Amygdala (tissue), 56 donors: ENCODE data around the gene ATP1B2.
"Not testable (repeated sequence)": the region's sequence is repeated elsewhere in the genome, so short reads cannot be mapped to it uniquely, and the experiment has no call there.

Source experiments
- DNase-seq, 56 donors: peaks; one replicate each; lab custom pipeline; 2025; lab: John Stamatoyannopoulos, UW

ATP1B2 gene, protein sequence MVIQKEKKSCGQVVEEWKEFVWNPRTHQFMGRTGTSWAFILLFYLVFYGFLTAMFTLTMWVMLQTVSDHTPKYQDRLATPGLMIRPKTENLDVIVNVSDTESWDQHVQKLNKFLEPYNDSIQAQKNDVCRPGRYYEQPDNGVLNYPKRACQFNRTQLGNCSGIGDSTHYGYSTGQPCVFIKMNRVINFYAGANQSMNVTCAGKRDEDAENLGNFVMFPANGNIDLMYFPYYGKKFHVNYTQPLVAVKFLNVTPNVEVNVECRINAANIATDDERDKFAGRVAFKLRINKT

DNA sequence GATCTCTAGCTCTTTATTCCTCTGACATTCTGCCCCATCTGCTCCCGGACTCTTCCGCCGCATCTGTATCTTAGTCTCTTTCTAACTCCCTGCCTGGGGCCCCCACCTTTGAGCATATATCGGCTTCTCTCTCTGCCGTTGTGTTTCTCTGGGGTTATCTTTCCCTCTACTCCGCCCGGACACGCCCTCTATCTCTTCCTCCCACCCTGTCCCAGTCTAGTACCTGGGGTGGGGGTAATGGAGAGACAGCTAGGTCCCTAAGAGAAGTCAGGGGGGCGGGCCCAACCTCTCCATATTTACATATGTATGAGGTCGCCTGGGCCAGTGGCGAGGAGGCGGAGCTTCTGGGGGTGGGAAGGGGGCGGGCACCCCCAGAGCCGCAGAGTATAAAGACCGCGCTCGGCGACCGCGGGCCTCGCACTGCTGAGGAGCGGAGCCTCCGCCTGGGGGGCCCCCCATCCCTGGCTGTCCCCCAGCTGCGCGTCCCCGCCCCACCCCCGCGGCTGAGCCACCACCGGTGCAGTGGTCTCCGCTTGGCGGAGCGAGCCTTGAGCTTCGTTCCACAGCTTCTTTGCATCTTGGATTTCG is at the start of gene ATP1B2:
Gene ATP1B2 (plus strand): TSS at position 418 of the 588 bp plus-strand sequence. CDS start 593 bp downstream, outside the sequence.
- peak in 42 of 56 donors; percentile 25 to 92 (median 60) for DNase-seq

DNA sequence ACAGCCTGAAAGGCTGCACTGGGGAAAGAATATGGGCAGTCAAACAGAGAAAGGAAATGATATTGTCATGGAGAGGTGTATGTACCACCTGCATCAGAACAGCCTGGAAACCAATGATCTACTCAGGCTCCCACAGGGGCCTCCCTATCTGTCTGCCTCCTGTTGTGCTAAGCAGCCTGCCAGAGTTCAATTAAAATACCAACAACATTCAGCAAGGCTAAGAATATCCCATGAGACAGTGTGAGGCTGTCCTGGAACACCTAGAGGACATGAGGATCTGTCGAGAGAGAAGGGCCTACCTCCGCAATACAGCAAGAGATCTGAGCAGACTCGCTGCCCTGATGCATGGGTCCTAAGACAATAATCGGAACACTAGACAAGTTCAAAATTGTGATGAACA is 44.4 kb upstream of the ATP1B2 start:
- DNase-seq = no peak

DNA sequence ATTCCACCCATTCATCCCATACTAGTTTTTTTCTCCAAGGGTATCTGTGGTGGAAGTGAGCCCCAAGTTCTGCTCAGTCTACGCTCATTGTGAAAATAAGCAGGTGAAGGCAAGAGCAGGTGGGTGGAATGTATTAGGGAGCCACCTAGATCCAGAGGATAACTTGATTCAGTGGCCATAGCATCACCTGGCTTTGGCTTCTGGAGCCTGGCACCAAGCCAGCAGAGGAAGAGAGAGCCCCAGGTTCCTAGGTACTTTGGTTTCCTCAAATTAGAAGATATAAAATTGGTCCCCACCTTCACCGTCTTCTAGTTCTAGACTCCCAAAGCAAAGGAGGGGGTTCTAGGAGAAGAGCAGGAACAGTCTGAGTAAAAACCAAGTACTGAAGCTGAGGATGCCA is 40.1 kb upstream of the ATP1B2 start:
- DNase-seq = no peak

DNA sequence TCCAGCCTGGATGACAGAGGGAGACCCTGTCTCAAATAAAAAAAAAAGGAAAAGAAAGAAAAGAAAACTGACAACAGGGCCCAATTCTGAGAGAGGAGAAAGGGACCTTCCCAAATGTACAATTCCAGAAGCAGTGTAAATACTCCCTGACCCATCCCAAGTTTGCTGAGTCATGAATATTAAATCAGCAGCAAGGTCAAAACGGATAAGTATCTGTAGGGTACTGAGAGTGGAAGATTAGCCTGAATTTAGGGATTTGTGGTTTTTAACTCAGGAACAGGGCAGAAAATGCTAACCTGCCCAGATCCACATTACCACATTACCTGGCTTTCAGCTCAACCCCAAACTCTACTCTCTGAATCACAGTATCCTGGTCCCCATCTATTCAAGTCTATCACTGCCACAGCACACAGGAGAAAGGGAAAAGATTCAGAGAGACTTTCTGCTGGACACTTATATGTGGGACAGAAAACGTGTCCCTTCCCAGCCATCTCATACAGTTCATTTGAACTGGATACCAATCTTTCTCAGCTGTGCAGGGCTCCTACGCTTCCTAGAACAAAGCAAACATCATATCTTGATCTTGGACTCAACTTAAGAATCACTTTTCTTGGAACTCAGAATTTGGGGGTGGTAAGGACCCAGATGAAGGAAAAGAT is 39.0 kb upstream of the ATP1B2 start:
- DNase-seq = no peak

DNA sequence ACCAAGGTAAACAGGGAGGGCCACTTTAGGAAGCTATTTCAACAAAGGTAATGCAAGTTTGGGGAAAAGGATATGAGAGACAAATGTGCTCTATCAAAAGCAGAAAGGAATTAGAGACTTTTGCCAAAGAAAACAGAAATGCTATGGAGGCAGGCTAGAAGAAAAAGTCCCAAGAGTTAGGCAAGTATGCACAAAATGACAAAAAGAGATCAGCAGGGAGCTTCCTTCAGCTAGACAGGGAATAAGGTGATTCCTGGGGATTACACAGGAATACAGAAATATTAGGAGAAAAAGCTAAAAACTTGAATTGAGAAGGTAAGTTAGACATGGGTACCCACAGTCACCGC is 38.5 kb upstream of the ATP1B2 start:
- no peak for DNase-seq

DNA sequence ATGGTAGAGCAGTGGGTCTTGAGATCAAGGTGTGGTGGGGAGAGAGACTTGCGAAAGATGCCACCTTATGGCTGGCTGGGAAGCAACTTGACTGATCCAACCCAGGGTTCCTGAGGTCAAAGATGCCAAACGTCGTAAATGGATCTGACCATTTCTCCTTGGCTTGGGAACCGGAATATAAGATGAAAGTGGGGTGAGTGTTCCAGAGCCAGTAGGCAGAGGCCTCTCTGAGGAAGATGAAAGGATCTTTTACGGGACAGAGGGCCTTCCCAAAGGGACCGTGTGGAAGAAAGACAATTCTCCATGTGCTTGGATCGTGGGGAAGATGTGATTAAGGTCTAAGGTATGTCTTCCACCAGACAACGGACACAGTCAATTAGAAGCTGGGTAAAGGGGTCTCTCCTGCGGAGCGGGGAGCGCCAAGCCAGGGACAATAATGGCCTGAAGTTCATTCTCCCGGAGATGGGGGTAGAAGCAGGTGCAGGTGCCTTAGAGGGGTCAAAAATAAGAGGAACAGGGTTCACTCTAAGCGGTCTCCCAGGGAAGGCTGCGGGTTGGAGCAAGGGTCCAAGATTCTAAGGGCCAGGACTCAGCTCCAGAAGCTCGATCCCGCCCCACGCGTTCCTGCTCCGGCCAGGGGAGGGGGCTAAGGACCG is 36.8 kb upstream of the ATP1B2 start:
- DNase-seq = peak in 1 of 56 donors; percentile 39

DNA sequence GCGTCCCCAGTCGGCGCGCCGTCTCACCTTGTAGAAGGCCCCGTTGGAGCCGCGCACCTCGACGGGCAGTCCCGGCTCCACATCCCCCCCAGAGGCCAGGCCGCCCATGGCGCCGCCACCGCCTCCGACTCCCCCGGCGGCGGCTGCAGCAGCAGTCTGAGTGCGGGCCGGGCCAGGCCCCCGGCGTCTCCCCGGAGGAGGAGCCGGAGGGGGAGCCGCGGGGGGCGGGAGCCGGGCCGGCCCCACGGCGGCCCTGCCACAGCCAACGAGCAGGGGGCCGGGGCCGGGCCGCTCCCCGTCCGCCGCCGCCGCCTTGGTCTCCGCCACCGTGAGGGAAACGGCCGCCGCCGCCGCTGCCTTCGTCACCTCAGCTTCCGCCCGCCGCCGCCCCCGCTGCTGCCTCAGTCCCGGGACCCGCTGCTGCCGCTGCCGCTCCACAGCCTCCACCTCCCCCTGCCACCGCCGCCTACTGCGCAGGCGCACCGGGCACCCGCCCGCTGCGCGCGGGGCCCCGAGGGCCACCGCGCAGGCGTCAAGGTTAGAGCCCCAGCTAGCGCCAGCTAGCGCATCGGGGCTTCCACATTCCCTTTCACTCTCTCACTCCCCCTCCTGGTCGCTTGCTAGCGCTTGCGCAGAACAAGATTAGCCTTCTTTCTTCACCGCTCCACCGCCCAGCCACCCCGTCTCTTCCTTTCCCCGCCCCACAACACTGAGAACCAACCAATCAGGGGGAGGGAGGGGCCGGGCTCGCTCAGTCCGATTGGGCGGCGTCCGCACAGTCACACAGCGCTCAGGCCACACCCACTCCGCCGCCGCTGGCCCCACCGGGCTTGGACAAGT is 36.1 kb upstream of the ATP1B2 start, which contains the start of gene FXR2:
Gene FXR2 (minus strand): TSS at position 473 of the 840 bp plus-strand sequence. CDS start 365 bp downstream, at position 108.
- DNase-seq = peak; percentile 91 to 100 (median 99)

DNA sequence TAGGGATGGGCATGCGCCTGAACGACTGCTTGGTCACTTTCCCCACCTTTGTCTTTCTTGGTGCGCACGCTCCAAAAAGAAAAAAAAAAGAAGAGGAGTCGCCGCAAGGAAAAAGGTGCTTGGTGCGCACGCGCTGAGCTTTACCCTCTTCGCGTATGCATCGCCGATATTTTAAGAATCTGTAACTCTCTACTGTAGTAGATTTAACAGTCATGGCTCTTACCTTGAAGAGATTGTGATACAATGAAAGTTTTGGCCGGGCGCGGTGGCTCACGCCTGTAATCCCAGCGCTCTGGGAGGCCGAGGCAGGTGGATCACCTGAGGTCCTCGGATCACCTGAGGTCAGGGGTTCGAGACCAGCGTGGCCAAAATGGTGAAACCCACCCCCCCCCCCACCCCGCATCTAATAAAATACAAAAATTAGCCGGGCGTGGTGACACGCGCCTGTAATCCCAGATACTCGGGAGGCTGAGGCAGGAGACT is 35.4 kb upstream of the ATP1B2 start:
- DNase-seq = no peak

DNA sequence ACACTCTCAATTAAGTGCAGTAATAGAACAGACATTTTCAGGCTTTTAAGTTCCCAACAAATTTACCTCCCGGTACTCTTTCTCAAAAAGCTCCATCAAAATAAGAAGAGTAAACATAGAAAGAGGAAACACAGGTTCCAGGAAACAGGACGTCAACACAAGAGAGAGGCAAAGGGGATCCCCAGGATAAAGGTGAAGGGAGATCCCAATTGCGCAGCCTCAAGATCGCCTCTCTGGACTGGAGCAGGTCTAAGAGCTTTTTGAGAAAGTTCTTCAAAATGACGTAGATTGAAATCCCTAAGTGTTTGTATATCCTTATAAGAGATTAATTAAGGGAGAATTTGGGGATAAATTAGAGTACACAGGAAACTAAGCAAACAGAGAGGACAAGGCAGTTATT is 32.1 kb upstream of the ATP1B2 start:
- DNase-seq = no peak

DNA sequence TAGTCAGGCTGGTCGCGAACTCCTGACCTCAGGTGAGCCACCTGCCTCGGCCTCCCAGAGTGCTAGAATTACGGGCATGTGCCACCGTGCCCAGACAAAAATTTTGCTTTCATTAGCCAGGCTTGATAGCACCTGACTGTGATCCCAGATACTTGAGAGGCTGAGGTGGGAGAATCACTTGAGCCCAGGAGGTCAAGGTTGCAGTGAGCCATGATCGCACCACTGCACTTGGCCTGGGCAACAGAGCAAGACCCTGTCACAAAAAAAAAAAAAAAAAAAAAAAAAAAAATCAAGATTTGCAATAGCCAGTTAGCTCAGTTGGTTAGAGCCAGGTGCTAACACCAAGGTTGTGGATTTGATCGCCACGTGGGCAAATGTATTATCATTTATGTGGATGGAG is 29.9 kb upstream of the ATP1B2 start:
- DNase-seq = no peak

DNA sequence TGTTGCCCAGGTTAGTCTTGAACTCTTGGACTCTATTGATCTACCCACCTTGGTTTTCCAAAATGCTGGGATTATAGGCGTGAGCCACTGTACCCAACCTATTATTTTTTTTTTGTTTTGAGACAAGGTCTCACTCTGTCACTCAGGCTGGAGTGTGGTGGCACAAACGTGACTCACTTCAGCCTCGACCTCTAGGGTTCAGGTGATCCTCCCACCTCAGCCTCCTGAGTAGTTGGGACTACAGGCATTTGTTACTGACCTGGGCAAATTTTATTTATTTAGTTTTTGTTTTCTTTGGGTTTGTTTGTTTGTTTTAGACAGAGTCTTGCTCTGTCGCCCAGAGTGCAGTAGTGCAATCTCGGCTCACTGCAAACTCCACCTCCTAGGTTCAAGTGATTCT is 27.1 kb upstream of the ATP1B2 start:
- no peak for DNase-seq

DNA sequence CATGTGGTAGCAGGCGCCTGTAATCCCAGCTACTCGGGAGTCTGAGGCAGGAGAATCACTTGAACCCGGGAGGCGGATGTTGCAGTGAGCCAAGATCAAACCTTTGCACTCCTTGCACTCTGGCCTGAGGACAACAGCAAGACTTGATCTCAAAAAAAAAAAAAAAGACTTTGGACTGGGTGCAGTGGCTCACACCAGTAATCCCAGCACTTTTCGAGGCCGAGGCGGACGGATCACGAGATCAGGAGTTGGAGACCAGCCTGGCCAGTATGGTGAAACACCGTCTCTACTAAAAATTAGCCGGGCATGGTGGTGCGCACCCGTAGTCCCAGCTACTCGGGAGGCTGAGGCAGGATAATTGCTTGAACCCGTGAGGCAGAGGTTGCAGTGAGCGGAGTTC is 25.0 kb upstream of the ATP1B2 start:
- not testable (repeated sequence) for DNase-seq

DNA sequence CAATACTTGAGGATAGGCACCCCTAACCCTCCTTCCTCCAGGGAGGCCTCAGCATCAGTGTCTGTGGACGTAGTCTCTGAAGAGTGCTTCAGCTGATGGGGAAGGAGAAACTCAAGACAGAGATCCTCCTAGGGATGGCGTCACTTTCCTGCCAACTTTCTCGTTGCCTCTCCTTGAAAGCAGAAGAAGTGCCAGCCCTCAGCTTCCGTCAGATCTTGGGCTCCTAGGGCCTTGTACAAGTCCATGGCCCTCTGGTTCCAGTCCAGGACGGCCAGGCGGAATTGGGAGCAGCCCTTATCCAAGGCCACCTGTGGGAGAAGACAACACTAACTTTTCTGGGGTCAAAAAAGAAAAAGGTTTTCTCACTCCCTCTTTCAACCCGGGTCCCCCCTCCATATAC is 24.4 kb upstream of the ATP1B2 start:
- DNase-seq = peak in 5 of 56 donors; percentile 4 to 42 (median 7)

DNA sequence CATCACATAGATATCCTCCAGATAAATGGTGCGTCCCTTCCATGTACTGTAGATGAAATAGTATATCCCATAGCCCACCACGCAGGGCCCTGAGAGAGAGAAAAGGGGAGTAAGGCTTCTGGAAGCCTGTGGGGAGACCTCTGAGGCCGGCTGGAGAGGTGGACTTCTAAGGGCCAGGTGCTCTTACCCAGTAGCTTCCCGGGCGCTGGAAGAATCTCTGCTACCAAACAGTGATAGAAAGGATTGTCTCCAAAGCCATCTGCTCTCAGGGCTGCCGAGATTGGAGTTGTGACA is 23.8 kb upstream of the ATP1B2 start:
- no peak for DNase-seq

DNA sequence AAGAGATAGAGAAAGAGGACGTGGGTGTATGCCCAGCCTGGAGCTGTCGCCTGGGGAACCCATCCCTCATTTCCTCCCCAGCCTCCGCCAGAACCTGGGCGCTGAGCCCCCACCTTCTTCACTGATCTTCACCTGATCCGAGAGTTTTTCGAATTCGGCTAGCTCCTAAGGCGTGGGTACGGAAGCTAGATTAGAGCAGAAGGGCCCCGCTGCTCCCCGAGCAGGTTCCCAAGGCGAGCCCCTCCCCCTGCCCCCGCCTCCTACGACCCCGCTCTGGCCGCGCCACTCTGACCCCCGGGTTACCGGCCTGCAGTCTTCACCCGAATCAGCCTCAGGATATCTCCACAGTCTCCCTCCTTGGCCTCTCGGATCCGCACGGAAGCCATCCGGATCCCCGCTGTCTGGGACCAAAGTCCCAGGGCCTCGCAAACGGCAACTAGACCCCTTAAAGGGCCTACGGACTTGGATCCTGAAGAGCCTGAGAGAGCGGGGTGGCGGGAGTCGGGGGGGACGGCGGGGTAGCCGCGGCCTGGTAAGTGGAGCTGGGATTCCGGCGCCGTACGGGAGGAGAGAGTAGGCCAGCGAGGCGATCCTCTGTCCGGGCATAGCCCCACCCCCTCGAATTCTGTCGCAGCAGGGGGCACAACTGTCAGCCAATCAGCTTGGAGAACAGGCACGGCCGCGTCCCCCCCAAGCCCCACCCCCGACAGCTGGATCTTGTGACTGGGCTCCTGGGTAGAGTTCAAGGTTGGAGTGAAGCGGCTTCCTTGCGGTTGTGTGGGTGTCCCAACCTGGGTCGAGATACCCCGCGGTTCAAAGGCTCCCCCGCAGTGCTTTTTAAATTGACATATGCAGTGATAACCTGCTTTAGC is 23.2 kb upstream of the ATP1B2 start, which contains the start of gene SAT2:
Gene SAT2 (minus strand): TSS at position 572 of the 872 bp plus-strand sequence. CDS start 186 bp downstream, at position 386.
- peak in 55 of 56 donors; percentile 70 to 96 (median 90) for DNase-seq

DNA sequence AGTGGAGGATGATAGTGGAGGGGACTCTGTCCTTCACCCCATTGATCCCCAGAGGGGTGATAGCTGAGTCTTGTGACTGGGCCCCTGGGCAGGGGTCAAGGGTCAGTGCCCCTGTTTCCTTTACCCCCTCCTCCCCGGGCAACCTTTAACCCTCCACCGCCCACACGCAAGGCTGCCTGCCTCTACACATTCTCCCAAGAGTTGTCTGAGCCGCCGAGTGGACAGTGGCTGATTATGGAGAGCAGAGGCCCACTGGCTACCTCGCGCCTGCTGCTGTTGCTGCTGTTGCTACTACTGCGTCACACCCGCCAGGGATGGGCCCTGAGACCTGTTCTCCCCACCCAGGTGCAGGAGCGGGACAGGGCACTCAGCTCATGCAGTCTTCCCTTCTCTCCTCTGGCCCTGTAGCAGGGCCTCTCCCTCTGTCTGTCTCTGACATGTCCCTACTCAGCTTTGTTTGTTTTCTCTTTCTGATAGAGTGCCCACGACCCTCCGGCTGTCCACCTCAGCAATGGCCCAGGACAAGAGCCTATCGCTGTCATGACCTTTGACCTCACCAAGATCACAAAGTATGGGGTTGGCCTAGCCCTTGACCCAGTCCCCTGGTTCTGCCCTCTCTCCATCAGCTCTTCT is 20.7 kb upstream of the ATP1B2 start, which contains the start of gene SHBG:
Gene SHBG (plus strand): TSS at position 197 of the 633 bp plus-strand sequence. CDS start 38 bp downstream, at position 235.
- no peak for DNase-seq

DNA sequence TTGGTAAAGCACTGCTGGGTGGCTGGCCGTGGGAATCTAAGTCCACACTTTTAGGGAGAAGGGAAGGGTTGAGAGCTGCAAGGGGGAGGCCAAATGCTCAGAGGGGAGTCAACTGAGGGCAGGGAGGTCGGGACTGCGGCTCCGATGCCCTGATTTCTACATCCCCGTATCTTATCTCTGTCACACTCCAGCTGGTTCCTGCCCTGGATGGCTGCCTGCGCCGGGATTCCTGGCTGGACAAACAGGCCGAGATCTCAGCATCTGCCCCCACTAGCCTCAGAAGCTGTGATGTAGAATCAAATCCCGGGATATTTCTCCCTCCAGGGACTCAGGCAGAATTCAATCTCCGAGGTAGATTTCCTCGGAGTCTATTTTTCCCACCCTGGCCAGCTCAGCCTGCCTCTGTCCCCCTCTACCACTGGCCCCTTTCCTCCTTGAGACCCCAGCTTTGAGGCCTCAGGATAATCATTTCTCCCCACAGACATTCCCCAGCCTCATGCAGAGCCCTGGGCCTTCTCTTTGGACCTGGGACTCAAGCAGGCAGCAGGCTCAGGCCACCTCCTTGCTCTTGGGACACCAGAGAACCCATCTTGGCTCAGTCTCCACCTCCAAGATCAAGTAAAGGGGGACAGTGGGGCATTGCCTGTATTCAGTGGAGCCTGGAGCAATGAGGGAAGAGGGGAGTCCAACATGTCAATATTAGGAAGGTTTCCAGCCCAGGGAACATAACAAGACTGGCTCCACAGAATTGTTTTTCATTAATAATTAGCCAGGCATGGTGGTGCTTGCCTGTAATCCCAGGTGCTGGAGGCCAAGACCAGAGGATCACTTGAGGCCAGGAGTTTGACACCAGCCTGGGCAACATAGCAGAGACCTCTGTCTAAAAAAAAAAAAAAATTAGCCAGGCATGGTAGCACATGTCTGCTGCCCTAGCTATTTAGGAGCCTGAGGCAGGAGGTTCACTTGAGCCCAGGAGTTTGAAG is 19.0 kb upstream of the ATP1B2 start:
- no peak for DNase-seq
